DMS153 treated with DMSO at 0.1 percent for 48 hours (cell line): Measurements from ENCODE around the gene TPST2.
A peak's percentile ranks its signal among the peaks of the same experiment; 100 is the strongest.

Source experiments
- DNase-seq: peaks from one replicate; lab custom pipeline; 2025; ENCODE audit not compliant: unreplicated experiment; lab: John Stamatoyannopoulos, UW

Gene TPST2

DNA sequence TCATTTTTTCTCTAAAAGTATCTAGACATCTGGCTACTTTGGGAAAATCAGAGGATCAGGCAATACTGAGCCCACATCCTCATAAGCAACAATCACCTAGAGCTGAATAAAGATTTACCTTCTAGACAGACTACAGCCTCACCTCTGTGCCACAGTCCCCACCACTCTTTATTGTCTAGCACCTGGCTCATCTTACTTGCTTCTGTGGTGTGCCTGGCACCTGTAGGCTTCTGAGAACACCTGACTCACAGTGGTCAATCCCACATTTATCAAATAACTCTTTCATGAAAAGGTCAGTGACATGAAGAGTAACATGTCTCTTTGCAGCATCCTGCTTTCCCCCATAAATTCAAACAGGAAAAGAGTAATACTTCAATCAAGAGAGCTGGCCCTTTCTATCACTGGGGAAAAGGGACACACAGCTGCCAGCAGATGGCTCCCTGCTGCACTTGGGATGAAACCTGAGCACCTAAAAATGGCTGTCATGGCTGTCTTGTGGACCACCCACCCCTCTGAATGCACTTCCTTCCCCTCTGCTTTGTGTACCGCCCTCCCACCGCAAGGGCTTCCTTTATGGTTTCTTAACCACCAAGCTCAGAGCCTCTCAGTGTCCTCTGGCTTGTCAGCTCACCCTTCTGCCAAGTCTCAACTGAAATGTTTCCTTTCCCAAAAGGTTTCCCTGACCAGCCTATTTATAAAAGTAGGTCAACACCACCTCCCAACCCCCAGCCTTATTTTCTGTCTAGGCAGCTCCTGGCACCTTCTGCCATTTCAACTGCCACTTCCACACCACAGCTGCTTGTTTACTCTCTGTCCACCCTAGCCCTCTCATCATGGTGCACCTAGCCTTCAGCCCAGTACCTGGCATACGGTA is 87.0 kb downstream of the TPST2 start:
- peak; percentile 2 for DNase-seq

DNA sequence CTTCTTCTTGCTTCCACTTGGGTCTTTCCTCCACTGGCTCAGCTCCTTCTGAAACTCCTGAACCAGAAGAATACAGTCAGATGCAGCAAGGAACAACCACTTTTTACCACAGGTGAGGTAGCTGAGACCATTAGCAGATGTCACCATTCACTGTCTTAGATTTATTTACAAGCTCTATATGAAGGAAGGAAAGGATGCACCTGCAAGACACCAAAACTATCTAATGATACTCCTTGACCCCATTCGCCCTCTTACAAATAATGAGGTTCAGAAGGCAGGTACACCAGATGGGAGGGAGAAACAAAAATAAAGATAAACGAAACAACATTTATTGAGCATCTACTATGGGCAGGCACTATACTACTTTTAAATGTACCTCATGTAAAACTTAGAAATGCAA is 87.9 kb downstream of the TPST2 start:
- DNase-seq = no peak

DNA sequence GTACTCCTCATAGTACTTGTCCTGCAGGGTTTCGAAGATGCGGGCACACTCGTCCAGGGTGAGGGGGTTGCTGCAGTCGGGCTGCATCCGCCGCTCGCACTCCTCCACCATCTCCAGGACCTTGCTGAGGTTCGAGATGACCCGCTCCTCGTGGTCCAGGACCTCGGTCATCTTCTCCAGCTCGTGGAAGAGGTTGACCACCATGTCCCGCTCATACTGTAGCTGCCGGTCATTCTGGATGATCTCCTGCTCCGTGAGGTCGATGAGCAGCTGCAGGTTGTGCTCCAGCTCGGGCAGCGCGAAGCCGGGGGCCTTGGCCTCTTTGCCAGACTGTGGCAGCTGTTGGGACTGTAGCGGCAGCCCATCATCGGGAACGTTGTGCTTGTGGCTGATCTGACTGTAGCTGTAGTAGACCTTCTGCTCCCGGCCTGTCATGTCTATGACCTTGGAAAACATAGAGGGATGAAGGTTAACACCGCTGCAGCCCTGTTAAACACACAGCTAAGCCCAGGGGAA is 90.7 kb downstream of the TPST2 start:
- no peak for DNase-seq

DNA sequence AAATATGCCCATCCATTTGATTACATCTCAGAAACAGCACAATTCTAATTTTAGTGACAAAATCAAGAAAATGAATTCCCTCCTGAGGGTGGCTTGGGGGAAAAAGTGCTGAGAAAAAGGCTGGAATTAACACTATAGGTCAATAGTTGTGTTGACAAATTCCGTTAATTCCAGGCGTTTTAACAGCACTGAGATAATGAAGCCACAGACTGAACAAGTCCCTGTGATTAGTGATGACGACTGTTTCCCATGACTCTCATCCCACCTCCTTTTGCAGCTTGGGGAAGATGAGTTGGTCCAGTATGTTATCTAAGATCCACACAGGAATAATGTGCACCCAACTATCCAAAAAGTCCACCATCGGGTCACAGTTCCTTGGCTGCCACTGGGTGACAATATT is 93.5 kb downstream of the TPST2 start:
- no peak for DNase-seq

DNA sequence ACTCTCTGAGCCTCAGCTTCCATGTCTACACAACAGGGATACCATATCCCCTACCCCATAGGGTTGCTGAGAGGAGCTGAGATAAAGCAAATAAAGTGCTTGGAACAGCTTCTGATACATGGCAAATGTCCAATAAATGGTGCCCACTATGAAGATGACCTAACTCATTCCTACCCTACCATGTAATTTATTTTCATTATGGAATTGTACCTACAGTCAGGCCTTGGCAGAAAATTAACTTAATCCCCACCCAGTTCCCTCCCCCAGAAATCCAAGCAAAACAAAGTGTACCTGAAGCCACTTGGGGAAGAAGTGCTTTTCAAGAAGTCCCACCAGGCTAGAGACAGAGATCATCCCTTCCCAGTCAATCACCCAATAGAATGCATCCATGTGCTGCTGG is 95.4 kb downstream of the TPST2 start:
- DNase-seq = no peak

DNA sequence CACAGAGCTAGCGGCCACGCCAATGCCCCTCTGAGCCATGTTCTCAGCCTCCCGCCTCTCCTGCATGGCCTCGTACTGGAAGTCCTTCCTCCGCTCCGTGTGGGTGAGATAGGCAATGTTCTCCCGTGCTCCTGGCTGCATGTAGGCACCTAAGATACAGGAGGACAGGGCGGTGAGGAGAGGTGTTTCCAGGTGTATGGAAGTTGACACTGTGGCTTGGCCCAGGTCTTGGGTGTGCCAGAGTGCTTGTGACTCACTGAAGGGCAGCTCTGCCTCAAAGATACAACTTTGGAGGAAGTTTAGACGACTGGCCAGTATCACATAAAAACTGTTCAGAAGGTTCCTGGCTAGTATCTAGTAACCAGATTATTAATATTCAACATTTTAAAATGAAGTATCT is 97.7 kb downstream of the TPST2 start:
- no peak for DNase-seq

DNA sequence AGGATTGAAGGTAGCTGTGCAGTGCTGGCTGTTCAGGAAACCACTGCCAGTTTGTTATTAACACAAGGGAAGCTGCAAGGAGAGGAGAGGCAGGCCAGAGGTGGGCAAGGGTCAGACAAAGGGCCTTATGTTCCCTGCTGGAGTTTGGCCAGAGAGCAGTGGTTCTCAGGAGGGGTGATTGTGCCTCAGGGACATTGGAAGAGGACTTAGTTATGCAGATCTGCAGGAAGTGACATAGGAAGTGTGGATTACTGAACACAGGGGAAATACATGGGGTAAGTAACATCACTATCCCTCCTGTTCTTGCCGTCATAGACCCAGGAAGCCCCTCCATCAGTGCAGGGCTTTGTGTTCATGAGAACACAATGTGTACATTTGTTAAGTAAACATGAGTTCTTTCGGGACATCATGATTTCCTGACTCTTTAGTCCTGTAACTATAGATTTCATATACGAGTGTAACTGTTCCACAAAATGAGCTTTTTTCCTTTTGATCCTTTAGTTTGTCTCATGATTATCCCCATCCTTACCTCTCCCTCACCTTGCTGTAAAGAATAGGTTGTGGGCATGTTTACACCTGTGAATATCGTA is 100.4 kb downstream of the TPST2 start:
- no peak for DNase-seq

DNA sequence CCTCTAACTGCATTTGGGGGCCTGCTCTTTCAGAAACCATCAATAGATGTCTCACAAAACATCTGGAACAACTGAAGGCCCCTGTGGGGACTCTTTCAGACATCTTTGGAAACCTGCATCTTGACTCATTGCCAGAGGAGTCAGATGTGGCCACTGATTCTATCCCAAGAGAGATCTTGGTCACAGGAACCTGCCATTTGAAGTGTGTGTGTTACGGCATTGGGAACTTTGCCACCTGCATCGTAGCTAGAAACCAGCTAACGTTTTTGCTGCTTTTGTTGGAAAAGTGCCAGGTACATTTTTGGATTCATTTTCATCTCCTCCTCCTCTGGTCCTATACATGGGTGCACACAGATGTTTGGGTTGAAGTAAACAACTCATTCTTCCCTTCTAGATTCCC is 101.9 kb downstream of the TPST2 start:
- no peak for DNase-seq

DNA sequence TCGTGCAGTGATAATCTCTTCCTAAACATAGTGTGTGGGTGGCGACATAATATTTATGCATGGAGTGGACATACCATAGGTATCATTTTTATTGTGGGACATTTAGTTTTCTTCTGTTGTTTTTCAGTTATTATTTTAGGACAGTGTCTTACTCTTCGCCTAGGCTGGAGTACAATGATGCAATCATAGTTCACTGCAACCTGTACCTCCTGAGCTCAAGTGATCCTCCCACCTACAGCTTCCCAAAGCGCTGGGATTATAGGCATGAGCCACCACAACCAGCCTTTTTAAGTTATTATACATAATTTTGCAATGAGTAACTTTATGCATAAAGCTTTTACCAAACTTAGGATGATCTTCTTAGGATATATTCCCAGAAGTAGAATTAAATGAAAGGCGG is 103.5 kb downstream of the TPST2 start:
- DNase-seq = no peak

DNA sequence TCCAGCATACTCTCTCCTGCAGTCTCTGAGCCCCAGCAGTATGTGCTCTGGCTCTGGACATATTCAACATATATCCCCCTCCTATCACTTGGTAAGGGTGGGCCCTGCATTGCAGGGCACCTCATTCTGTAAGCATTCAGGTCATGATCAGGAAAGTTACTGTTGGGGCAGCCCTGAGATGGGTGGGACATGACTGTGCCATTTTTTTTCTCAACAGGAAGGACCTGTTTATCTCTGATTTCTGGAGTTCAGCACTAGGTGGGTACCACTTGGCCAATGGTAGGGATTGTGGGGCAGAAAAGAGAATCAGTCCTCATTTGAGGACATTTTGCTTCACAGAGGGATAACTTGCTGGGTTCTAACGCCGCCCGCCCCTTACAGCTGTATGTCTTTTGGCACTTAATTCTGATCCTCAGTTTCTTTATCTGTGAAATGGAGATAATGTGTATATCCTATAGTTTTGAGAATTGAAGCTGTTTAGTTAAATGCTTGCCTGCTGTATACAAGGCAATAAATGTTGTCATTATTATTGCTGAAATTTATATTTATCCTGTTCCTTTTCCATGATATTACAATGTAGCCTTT is 104.0 kb downstream of the TPST2 start:
- DNase-seq = no peak

DNA sequence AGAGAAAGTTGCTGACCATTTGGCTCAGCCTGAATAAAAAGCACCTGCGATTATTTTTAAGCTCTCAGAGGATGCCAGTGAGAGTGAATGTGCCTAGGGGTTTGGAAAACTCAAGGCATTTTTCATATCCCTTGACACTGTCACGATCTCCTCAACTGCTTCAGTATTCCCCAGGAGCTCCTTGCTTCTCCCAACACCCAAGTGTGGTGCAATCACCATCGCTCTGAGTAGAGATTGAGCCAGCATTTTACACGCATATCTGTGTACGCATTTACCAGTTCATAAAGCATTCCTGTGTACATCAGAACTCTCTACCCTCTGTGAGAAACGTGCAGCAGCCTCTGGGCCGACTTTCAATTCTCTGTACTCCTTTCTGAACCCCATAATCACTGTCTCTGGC is 104.9 kb downstream of the TPST2 start:
- DNase-seq = no peak

DNA sequence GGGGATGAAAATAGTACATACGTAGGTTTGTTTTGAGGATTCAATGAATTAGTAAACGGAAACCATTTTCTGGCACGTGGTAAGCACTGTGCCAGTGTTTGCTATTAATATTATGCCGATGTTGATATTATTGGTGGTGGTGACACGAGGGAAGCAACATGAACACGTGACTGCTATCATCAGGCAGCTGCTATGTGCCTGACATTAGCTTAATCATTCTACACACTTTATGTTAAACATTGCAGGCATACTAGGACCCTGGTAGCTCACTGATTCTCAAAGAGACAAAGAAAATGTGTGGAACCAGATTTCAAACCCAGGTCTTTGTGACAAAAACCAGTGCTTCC is 105.6 kb downstream of the TPST2 start:
- DNase-seq = no peak

DNA sequence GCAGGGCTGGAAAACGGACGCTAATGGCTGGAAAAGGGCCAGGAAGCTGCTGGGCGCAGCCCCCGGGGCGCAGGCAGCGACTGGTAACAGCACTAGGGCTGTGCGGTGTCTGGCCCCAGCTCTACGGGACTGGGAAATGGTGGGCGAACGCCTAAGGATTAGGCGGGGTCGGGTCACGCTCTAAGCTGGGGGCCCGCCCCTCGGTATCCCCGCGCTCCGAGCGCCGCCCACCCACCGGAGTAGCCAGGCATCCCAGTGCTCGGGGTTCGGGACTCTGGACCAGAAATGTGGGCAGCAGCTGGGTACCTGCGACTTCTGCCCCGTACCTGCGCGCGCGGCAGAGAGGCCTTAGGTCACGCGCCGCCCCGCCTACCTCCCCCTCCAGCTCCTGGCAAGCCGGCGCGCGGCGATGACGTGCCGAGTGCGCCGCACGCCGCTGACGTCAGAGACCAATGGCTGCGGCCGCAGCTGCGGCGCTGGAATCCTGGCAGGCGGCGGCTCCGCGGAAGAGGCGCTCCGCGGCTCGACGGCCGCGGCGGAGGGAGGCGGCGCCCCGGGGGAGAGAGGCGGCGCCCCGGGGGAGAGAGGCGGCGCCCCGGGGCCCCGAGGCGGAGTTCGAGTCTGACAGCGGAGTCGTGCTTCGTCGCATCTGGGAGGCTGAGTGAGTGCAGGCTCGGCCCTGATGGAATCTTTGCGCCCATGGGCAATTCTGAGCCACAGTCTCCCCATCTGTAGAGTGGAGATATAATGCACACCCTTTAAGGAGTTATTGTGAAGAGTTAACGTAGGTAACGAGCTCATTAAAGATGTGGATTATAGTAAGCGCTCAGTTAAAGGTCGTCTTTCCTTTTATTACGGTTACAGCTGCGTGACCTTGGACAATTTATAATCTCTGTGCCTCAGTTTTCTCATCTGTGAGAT is 106.2 kb downstream of the TPST2 start, which contains the start of the genes HPS4 and SRRD:
HPS4 (minus strand) TSS at position 345 of the 921 bp plus-strand sequence. CDS start 2,021 bp downstream, outside the sequence.
SRRD (plus strand) TSS at position 439 of the 921 bp plus-strand sequence; CDS start at position 453, 14 bp downstream.
- peak; percentile 82 for DNase-seq

DNA sequence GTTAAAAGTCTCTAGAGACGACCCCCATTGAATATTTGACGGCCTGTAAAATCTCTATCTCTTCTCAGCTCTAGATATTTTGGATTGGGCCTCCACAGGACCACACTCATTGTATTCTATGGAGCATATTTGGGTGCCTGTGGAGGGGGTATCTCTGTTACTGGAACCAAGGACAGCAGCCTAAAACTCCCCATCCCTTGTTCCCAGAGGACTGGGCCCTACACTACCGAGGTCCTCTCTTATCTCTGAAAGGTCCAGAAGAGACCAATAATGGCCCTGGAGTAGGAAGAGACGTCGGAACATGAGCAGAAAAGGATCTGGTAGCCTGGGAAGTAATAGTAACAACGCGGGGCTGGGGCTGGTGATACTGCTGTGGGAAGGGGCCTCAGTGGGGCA is 106.9 kb downstream of the TPST2 start:
- no peak for DNase-seq

DNA sequence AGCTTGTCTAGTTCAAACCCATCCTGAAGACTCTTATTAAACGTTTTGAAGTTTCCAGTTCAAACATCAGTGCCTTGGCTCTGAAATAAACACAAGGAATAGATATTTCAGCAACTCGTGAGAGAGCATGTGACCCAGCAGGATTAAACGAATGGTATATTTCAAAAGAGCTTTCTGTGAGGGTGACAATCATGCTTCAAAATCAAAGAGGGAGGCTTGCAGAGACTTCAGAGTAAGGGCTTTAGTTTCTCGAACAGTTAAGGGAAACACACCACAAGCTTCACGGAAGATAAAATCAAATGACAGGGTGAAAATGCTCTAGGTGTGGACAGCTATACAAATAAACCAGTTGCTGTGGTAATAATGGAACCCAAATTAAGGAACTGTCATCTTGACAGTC is 107.8 kb downstream of the TPST2 start:
- DNase-seq = no peak

DNA sequence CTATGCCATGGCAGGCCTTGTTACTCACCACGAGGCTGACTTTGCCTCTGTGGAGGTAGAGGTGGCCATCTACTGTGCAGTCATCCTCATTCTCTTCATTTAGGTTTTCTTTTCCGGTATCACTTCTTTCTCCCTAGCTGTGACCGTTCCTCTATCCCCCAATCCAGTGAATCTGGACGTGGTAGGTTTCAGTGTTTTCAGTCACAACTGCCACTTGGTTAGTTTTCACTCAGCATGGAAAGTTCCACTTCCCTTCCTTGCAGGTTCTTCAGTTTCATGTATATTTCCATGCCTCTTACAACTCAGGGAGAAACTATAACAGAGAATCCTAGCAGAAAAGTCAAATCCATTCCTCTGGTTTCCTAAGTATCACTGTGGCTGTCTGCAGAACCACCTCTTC is 108.2 kb downstream of the TPST2 start:
- DNase-seq = no peak

DNA sequence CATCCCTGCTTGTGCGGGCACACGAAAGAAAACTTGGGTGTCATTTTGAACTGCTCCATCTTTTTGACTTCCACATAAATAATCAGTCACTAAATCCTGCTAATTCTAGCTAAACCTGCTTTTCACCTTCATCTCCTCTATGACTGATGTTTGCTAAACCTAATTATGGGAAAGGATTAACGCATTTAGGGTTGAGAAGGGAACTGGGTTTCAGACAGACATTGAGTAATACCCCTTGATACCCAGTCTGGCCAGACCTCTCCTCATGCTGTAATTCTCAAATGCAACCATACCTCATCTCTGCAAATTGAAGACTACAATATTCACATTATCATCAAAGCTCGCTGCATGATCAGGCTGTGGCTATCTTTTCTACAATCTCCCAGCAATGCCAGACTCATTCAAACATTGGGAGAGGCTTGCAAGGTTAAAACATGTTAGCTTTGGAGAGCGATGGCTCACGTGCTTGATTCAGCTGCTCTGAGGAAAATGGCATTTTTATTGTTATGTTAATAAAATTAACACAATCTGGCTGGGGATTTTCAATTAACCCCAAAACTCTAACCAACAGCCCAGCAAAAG is 108.7 kb downstream of the TPST2 start:
- DNase-seq = no peak

DNA sequence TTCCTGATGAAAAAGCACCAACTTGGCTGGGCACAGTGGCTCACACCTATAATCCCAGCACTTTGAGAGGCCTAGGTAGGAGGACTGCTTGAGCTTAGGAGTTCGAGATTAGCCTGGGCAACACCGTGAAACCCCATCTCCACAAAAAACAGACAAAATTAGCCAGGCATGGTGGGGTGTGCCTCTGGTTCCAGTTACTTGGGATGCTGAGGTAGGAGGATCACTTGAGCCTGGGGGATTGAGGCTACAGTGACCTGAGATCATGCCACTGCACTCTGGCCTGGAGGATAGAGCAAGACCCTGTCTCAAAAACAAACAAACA is 109.4 kb downstream of the TPST2 start:
- DNase-seq = no peak

DNA sequence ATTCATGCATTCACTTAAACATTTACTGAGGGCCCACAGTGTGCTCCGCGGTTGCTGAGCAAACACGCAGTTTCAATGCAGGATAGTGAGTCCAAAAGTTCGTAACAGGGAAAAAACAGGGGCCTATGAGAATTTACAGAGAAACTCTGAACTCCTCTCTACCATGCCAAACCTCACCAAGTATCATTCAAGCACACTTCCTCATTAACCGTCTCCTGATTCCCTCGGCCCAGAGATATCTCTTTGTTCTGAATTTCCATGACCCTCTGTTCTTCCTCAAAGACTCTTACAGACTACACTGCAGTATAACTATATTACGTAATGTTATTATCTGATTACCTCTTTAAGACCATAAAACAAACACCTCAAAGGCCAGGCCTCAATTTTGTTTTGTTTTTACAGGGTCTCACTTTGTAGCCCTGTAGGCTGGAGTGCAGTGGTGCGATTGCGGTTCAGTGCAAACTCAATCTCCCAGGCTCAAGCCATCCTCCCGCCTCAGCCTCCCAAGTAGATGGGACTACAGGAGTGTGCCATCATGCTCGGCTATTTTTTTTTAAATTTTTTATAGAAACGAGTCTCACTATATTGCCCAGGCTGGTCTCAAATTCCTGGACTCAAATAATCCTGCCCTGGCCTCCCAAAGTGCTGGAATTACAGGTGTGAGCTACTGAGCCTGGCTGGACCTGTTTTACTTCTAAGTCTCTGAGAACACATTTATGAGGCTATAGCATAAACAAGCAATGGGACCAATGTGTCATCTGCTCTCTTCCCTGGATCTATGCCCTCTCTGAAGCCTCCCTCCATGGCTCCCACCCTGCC is 109.9 kb downstream of the TPST2 start:
- DNase-seq = no peak
